Naive B cell (primary cell): ENCODE data around the gene PJVK. TPM values are rescaled to one million over a fixed set of nuclear protein-coding genes. Genes with fewer than 3 reads are reported as not detected.
A peak's percentile ranks its signal among the peaks of the same experiment; 100 is the strongest.

ENCODE experiments used
- ATAC-seq, 2 donors: fragments of 150-1000 bp; cut with Tn5 transposase; 2 replicates each; pipeline ENCODE4 v1.10.0; 2021; ENCODE audit warnings: low read depth in 2 of 2, mild to moderate bottlenecking in 2 of 2, moderate library complexity in 2 of 2
- DNase-seq: peaks from one replicate; pipeline ENCODE4 v3.0.0; 2022
- H3K27ac Mint-ChIP-seq, 6 donors: one replicate each; pipeline ENCODE4 v1.8.0; 2020 to 2022; ENCODE audit warnings: mild to moderate bottlenecking in 6 of 6, mixed read lengths in 6 of 6, moderate library complexity in 5 of 6, inconsistent platforms in 2 of 6
- H3K27me3 Mint-ChIP-seq, 3 donors: one replicate each; pipeline ENCODE4 v1.8.0; 2021 to 2022; ENCODE audit warnings: mixed read lengths in 3 of 3, mild to moderate bottlenecking in 1 of 3
- H3K36me3 Mint-ChIP-seq, 2 donors: one replicate each; pipeline ENCODE4 v1.8.0; 2020 to 2022; ENCODE audit warnings: mixed read lengths in 2 of 2, inconsistent platforms in 1 of 2, mild to moderate bottlenecking in 1 of 2
- H3K4me1 Mint-ChIP-seq, 3 donors: one replicate each; pipeline ENCODE4 v1.8.0; 2020 to 2022; ENCODE audit warnings: mixed read lengths in 3 of 3, inconsistent platforms in 1 of 3, mild to moderate bottlenecking in 1 of 3, moderate library complexity in 1 of 3
- H3K4me3 Mint-ChIP-seq, 8 donors: one replicate each; pipeline ENCODE4 v1.8.0; 2020 to 2022; ENCODE audit warnings: mild to moderate bottlenecking in 8 of 8, mixed read lengths in 8 of 8, moderate library complexity in 8 of 8, inconsistent platforms in 2 of 8
- H3K9me3 Mint-ChIP-seq, 7 donors: one replicate each; pipeline ENCODE4 v1.8.0; 2020 to 2022; ENCODE audit warnings: mixed read lengths in 7 of 7, mild to moderate bottlenecking in 5 of 7, inconsistent platforms in 2 of 7, moderate library complexity in 1 of 7
- polyA plus RNA-seq, 6 donors: library from polyadenylated mRNA; unstranded; fragments of 300-500 nt; fragmentation: Illumina TruSeq; gene quantifications; one replicate each; pipeline ENCODE4 v1.2.3, GENCODE V29; 2021; ENCODE audit warnings: low read depth in 6 of 6

Gene PJVK
- polyA plus RNA-seq, 6 donors from 2014 or later: 0.24 to 0.68 (median 0.46) TPM; not detected in 2

DNA sequence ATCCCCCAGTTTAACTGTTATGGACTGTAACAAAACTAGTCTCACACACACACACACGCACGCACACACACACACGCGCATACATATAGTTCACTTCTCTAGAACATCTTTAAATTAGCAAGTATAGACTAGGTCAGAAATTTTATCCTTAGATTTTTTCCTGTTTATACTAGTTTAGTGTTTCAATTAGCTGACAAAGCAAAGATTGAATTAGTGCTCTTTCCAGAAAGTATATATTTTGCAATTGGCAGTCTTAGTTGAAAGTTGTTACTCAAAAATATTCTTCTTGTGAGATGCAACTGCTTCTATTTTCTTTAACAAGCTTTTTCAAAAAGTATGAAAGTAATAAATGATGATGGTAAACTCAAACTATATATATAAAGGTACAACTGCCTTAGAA is 51.6 kb downstream of the PJVK start:
- H3K9me3 Mint-ChIP-seq: no peaks in the 10 kb centered on the region
- H3K27me3 Mint-ChIP-seq: no peaks in the 10 kb centered on the region
- no peak overlapping the region for H3K27ac Mint-ChIP-seq
- H3K4me3 Mint-ChIP-seq: no peak overlapping the region
- H3K4me1 Mint-ChIP-seq: no peaks in the 10 kb centered on the region
- H3K36me3 Mint-ChIP-seq: peaks cover 17 to 21% of the 10 kb centered on the region in 2 donors
- ATAC-seq (no peak), DNase-seq (no peak)

DNA sequence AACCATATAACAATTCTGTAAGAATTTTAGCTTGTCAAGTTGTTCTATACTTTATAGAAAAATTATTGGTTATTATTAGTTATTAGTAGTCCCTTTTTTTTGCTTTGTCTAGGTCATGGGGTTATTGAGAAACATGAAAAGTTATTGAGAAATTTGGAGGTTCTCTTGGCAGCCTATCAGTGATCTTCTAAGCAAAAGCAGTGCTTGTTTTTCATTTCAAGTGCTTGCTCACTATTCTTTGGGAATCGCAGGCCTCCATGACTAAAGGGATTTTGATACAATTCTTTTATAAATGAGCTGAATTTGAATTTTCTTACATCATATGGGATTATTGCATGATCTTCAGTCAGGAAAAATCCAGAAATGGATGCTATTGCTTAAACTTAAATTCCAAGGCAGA is 54.9 kb downstream of the PJVK start:
- Mint-ChIP-seq H3K27me3 (no peaks in the 10 kb centered on the region), H3K9me3 (no peaks in the 10 kb centered on the region), H3K4me3 (no peak overlapping the region), H3K27ac (no peak overlapping the region), H3K4me1 (no peaks in the 10 kb centered on the region), H3K36me3 (peaks cover 9 to 13% of the 10 kb centered on the region in 2 donors)
- no peak for DNase-seq
- no peak for ATAC-seq

DNA sequence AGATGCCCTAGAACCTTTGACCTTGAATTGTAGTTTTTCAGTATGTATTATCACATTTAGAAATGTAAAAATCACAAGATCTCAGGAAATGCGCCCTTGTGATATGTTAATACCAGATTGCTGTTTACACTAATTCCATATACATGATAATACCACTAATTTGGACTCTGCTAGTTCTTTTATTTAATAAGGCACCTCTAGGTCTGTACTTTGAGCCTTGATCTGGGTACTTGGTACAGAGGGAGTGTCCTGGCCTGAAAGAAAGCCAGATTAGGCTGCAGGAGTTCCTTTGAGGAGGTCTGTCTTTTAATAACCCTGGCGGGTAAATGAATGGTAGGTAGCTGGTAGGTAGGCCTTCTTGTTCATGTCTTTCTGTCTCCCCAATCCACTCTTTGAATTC is 55.3 kb downstream of the PJVK start:
- H3K4me3 Mint-ChIP-seq: no peak overlapping the region
- no peaks in the 10 kb centered on the region for H3K4me1 Mint-ChIP-seq
- DNase-seq (no peak), ATAC-seq (no peak)
- H3K27ac Mint-ChIP-seq: peak overlapping the region in 2 of 6 donors; percentile 7 to 65
- no peaks in the 10 kb centered on the region for H3K27me3 Mint-ChIP-seq
- H3K36me3 Mint-ChIP-seq: peaks cover 11 to 13% of the 10 kb centered on the region in 2 donors
- H3K9me3 Mint-ChIP-seq: no peaks in the 10 kb centered on the region

DNA sequence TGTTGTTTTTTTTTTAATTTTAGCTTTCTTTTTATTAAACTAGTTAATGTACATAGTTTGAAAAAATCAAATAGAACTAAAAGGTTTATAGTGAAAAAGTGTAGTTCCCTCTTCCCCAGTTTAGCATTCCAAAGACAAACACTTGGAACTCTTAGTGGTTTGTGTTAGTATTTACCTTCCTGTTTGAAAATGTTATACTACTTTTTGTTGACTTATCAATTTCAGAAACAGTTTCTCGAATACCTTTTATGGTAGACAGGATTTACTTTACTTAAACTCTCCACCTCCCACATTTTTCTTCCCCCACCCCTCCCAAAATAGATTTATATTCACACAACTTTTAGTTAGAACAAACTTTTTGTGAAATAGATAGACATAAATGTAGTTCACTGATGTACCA is 55.8 kb downstream of the PJVK start:
- ATAC-seq (no peak), DNase-seq (no peak)
- peak overlapping the region in 1 of 6 donors; percentile 7 for H3K27ac Mint-ChIP-seq
- H3K9me3 Mint-ChIP-seq: no peaks in the 10 kb centered on the region
- H3K4me3 Mint-ChIP-seq: no peak overlapping the region
- H3K36me3 Mint-ChIP-seq: peaks cover 10 to 13% of the 10 kb centered on the region in 2 donors
- no peaks in the 10 kb centered on the region for H3K27me3 Mint-ChIP-seq
- H3K4me1 Mint-ChIP-seq: no peaks in the 10 kb centered on the region

DNA sequence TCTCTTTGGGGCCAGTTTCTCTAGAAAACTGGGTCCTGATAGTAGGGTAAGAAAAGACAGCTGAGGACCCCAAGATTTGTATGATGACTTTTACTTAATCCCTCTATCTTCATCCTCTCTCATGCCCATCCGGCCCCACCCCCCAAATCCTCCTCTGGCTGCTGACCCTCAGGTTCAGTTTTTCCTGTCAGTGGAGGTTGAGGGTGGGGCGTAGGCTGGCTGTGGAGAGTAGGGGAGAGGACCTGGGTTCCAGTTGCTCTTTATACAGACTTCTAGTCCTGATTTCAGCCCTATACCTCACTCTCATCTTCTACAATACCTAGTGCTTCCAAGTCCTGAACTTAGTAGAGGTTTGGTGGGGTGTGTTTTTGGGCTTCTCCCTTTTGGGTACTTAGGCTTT is 57.5 kb downstream of the PJVK start:
- DNase-seq (no peak), ATAC-seq (no peak)
- Mint-ChIP-seq H3K36me3 (peaks cover 11 to 15% of the 10 kb centered on the region in 2 donors), H3K9me3 (no peaks in the 10 kb centered on the region), H3K27me3 (no peaks in the 10 kb centered on the region), H3K4me1 (no peaks in the 10 kb centered on the region), H3K27ac (peak overlapping the region in 1 of 6 donors; percentile 24), H3K4me3 (no peak overlapping the region)

DNA sequence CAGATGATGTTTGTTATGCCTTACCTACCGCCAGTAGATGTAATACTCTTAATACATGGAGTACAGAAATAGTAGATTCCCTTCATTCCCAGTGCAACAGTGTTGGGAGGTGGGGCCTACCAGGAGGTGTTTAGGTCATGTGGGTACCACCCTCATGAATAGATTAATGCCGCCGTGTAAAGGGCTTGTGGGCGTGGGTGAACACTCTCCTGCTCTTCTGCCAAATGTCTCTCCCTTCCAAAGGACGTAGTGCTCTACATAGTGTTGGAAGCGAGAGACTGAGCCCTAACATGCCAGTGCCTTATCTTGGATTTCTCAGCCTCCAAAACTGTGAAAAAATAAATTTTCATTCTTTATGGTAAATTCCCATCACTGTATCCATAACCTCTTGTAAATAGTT is 59.2 kb downstream of the PJVK start:
- no peaks in the 10 kb centered on the region for H3K27me3 Mint-ChIP-seq
- H3K9me3 Mint-ChIP-seq: no peaks in the 10 kb centered on the region
- peaks cover 11 to 15% of the 10 kb centered on the region in 2 donors for H3K36me3 Mint-ChIP-seq
- H3K27ac Mint-ChIP-seq: no peak overlapping the region
- H3K4me1 Mint-ChIP-seq: no peaks in the 10 kb centered on the region
- no peak overlapping the region for H3K4me3 Mint-ChIP-seq
- DNase-seq (no peak), ATAC-seq (no peak)

Other genes starting within 250 kb of the PJVK start
- gene PRKRA, start 203 bp upstream of the PJVK start, polyA plus RNA-seq: 100 to 1,000 TPM in 1 of 6 donors, 10 to 100 TPM in 5; 59.8 to 107 (median 75.9) TPM
- 1 to 10 TPM; 2.4 to 9.9 (median 4.7) TPM for gene FKBP7, start 27.2 kb downstream of the PJVK start, polyA plus RNA-seq
- gene PLEKHA3, start 29.1 kb downstream of the PJVK start, polyA plus RNA-seq: 10 to 100 TPM; 20.9 to 23.8 (median 22.3) TPM